Panc1 (cell line): Measurements from ENCODE around the gene PPARG. TPM values are rescaled to one million over a fixed set of nuclear protein-coding genes. Genes with fewer than 3 reads are reported as not detected.

Experiments used
- ATAC-seq: fragments of 200-7000 bp; cut with Tn5 transposase; 2 replicates; pipeline ENCODE4 v1.9.1; 2020; ENCODE audit warnings: mild to moderate bottlenecking, moderate library complexity
- BruUV-seq: library from RNA; stranded (reverse); fragments of 400-500 nt; replicated peaks from 2 replicates; lab custom pipeline; 2021; lab: Mats Ljungman, UMichigan
- CTCF ChIA-PET: fragments of 300-600 bp; sonication (Branson Sonifier 250); formaldehyde crosslinking; loops from one replicate; lab custom pipeline; 2022; ENCODE audit warnings: antibody characterized with exemption; lab: Charles Lee
- POLR2A ChIA-PET: fragments of 300-600 bp; sonication (Branson Sonifier 250); formaldehyde crosslinking; loops from one replicate; lab custom pipeline; 2022; ENCODE audit warnings: antibody characterized with exemption; lab: Charles Lee
- DNase-seq: peaks from one replicate; pipeline ENCODE4 v3.0.0-alpha.2; 2010; ENCODE audit warnings: low read depth, low spot score
- H3K27ac ChIP-seq: 2 replicates; pipeline ENCODE4 v1.5.1; 2011; ENCODE audit warnings: mild to moderate bottlenecking, low read length, inconsistent platforms
- H3K27me3 ChIP-seq: fragments of 200-500 bp; sonication (Bioruptor generic); 2 replicates; pipeline ENCODE4 v1.6.0; 2014; ENCODE audit warnings: low read length, inconsistent platforms; ENCODE audit not compliant: control insufficient read depth, insufficient read depth
- H3K36me3 ChIP-seq: fragments of 200-500 bp; sonication (Bioruptor generic); 2 replicates; pipeline ENCODE4 v1.5.1; 2014; ENCODE audit warnings: inconsistent platforms, mild to moderate bottlenecking, low read length, moderate library complexity; ENCODE audit not compliant: control insufficient read depth, insufficient read depth
- H3K4me1 ChIP-seq: 2 replicates; pipeline ENCODE4 v1.5.1; 2011; ENCODE audit warnings: inconsistent platforms, mild to moderate bottlenecking, low read length, moderate library complexity; ENCODE audit not compliant: control insufficient read depth, insufficient read depth
- H3K4me3 ChIP-seq, 2 experiments: 2 replicates each; pipeline ENCODE4 v1.5.1; 2011 to 2012; ENCODE audit warnings: low read depth in 2 of 2, low read length in 2 of 2, mild to moderate bottlenecking in 2 of 2, inconsistent platforms in 1 of 2, moderate library complexity in 1 of 2
- H3K9me3 ChIP-seq: fragments of 200-500 bp; sonication (Bioruptor generic); 2 replicates; pipeline ENCODE4 v1.5.1; 2014; ENCODE audit warnings: low read depth, mild to moderate bottlenecking, inconsistent platforms, low read length, moderate library complexity; ENCODE audit not compliant: control insufficient read depth, insufficient read depth
- POLR2AphosphoS5 ChIP-seq: IDR thresholded peaks from 2 replicates; pipeline ENCODE4 v1.6.1; 2012; ENCODE audit warnings: mild to moderate bottlenecking, low read depth, low read length, moderate library complexity
- SIN3A ChIP-seq: IDR thresholded peaks from 2 replicates; pipeline ENCODE4 v1.6.1; 2012; ENCODE audit warnings: low read depth, mild to moderate bottlenecking, low read length, moderate library complexity, borderline replicate concordance; ENCODE audit not compliant: insufficient read depth
- TCF7L2 ChIP-seq: IDR thresholded peaks from 2 replicates; pipeline ENCODE4 v1.6.1; 2011; ENCODE audit warnings: mild to moderate bottlenecking, low read depth, low read length, inconsistent platforms
- in situ Hi-C: cut with HindIII; loops from 2 replicates; pipeline ENCODE4 v1.10.0; 2016; ENCODE audit warnings: low sequenced_read_pairs, low pct_unique_long_range_greater_than_20kb
- intact Hi-C: fragments of 100-400 bp; cut with micrococcal nuclease; formaldehyde crosslinking; loops from one replicate; pipeline ENCODE4 v1.10.0; 2022; ENCODE audit not compliant: unreplicated experiment
- total RNA-seq: library from RNA; stranded (reverse); gene quantifications from one replicate; pipeline ENCODE4 v1.2.1, GENCODE V29; 2021; ENCODE audit not compliant: unreplicated experiment
- TF ChIP-seq, protein P1 (sequence below): fragments of 450-650 bp; IDR thresholded peaks from 2 replicates; pipeline ENCODE4 v1.5.1; 2017; ENCODE audit warnings: mild to moderate bottlenecking
- TF ChIP-seq, protein P2 (sequence below), 2 experiments: IDR thresholded peaks; 2 replicates each; pipeline ENCODE4 v1.6.1; 2011 to 2012; ENCODE audit warnings: low read depth in 2 of 2, control low read depth in 1 of 2, low read length in 1 of 2, mild to moderate bottlenecking in 1 of 2, moderate library complexity in 1 of 2; ENCODE audit not compliant: insufficient read depth in 1 of 2

Gene PPARG
- total RNA-seq, 1 experiment from 2014 or later, result 88.1 TPM

DNA sequence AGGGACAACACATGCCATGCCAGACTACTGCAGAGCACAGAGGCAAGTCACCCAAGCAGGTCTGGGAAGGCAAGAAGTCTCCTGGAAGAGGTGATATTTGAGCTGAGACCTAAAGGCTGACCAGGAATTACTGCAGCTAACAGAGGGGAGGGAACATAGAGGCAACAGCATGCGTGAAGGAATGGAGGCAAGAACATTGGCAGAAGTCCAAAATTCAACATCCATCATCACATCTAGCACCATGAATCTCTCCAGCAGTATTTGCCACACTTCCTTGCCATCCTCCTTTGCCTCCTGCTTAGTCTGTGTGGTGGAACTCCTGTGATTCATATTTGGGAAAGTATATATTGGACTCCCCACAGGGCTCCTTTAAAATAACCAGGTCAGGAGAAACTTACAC, 194.5 kb downstream of the PPARG start:
- peaks cover 7% of the 10 kb centered on the region for H3K36me3 ChIP-seq
- TF ChIP-seq, protein P1, sequence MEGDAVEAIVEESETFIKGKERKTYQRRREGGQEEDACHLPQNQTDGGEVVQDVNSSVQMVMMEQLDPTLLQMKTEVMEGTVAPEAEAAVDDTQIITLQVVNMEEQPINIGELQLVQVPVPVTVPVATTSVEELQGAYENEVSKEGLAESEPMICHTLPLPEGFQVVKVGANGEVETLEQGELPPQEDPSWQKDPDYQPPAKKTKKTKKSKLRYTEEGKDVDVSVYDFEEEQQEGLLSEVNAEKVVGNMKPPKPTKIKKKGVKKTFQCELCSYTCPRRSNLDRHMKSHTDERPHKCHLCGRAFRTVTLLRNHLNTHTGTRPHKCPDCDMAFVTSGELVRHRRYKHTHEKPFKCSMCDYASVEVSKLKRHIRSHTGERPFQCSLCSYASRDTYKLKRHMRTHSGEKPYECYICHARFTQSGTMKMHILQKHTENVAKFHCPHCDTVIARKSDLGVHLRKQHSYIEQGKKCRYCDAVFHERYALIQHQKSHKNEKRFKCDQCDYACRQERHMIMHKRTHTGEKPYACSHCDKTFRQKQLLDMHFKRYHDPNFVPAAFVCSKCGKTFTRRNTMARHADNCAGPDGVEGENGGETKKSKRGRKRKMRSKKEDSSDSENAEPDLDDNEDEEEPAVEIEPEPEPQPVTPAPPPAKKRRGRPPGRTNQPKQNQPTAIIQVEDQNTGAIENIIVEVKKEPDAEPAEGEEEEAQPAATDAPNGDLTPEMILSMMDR, result no peak
- TF ChIP-seq POLR2AphosphoS5 (no peak), SIN3A (no peak), TCF7L2 (no peak)
- TF ChIP-seq, protein P2, sequence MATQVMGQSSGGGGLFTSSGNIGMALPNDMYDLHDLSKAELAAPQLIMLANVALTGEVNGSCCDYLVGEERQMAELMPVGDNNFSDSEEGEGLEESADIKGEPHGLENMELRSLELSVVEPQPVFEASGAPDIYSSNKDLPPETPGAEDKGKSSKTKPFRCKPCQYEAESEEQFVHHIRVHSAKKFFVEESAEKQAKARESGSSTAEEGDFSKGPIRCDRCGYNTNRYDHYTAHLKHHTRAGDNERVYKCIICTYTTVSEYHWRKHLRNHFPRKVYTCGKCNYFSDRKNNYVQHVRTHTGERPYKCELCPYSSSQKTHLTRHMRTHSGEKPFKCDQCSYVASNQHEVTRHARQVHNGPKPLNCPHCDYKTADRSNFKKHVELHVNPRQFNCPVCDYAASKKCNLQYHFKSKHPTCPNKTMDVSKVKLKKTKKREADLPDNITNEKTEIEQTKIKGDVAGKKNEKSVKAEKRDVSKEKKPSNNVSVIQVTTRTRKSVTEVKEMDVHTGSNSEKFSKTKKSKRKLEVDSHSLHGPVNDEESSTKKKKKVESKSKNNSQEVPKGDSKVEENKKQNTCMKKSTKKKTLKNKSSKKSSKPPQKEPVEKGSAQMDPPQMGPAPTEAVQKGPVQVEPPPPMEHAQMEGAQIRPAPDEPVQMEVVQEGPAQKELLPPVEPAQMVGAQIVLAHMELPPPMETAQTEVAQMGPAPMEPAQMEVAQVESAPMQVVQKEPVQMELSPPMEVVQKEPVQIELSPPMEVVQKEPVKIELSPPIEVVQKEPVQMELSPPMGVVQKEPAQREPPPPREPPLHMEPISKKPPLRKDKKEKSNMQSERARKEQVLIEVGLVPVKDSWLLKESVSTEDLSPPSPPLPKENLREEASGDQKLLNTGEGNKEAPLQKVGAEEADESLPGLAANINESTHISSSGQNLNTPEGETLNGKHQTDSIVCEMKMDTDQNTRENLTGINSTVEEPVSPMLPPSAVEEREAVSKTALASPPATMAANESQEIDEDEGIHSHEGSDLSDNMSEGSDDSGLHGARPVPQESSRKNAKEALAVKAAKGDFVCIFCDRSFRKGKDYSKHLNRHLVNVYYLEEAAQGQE (IDR thresholded peaks at IDR 0.05; ENCODE audit: insufficient read depth in 1 of 2, low read depth in 2 of 2, low read length in 1 of 2), result no peak
- DNase-seq (no peak), ATAC-seq (no peak)
- ChIA-PET POLR2A (no interaction called here), CTCF (no interaction called here)
- H3K4me1 ChIP-seq, result peaks cover 41% of the 10 kb centered on the region
- H3K27me3 ChIP-seq, result no peaks in the 10 kb centered on the region
- intact Hi-C loops, result no loop called here
- no TSS peak for BruUV-seq
- no peaks in the 10 kb centered on the region for H3K9me3 ChIP-seq
- in situ Hi-C loops, result no loop called here
- peak overlapping the region; percentile 84 for H3K27ac ChIP-seq
- peak overlapping the region; percentile 84 to 90 for H3K4me3 ChIP-seq

DNA sequence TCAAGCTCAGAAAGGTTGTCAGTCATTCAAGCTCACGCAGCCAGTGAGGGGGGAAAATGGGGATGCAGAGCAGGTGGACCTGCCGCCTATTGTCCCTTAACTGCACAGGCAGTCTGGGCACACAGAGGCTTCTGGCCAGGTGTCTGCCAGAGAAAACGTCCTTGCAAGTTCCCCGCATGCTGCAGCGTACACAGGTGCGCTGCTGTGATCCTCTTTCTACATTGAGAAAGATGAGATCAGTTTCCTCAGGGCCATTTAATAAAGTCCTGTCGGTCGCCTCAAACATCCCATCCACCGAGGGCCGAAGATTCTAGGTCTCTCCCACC, 195.0 kb downstream of the PPARG start:
- ChIA-PET POLR2A (interaction anchor here (0.5 kb wide), 1 partner anchor 40 kb away, joined by 3 read pairs; no protein-coding TSS in a partner anchor), CTCF (no interaction called here)
- Histone ChIP-seq H3K4me3 (peak overlapping the region; percentile 84 to 90), H3K27me3 (no peaks in the 10 kb centered on the region), H3K9me3 (no peaks in the 10 kb centered on the region), H3K36me3 (peaks cover 7% of the 10 kb centered on the region), H3K4me1 (peaks cover 37% of the 10 kb centered on the region), H3K27ac (peak overlapping the region; percentile 84)
- ATAC-seq (peak; percentile 23), DNase-seq (no peak)
- in situ Hi-C loops, result no loop called here
- TSS peak; percentile 88 for BruUV-seq
- intact Hi-C loops, result no loop called here
- TF ChIP-seq TCF7L2 (no peak), SIN3A (no peak), POLR2AphosphoS5 (no peak)
- TF ChIP-seq, protein P2 (IDR thresholded peaks at IDR 0.05; ENCODE audit: insufficient read depth in 1 of 2, low read depth in 2 of 2, low read length in 1 of 2), result no peak
- TF ChIP-seq, protein P1, result no peak

Other genes with a start within 250 kb of the PPARG start
- gene TIMP4, start 130.2 kb upstream of the PPARG start, total RNA-seq, result not detected
- 22.0 TPM for gene TSEN2, start 195.4 kb downstream of the PPARG start, total RNA-seq